Heart left ventricle (tissue), 16 donors: ENCODE data around the gene UBE2U. TPM values are rescaled to one million over a fixed set of nuclear protein-coding genes. Genes with fewer than 3 reads are reported as not detected.

ENCODE experiments used
- ATAC-seq, 4 donors: fragments of 200-7000 bp; cut with Tn5 transposase; one replicate each; pipeline ENCODE4 v1.9.1; 2020 to 2022; ENCODE audit warnings: moderate library complexity in 4 of 4, mild to moderate bottlenecking in 3 of 4, moderate number of reproducible peaks in 1 of 4
- DNase-seq, 5 donors: peaks; one replicate each; pipeline ENCODE4 v3.0.0-alpha.2; 2020
- H3K27ac ChIP-seq, 12 donors: fragments of 200-600 bp; sonication (generic) in 4 of 12; one replicate each; pipeline versions ENCODE4 v1.5.0 to v1.8.0; 2016 to 2022; ENCODE audit warnings: mild to moderate bottlenecking in 2 of 12
- H3K27me3 ChIP-seq, 9 donors: fragments of 200-600 bp; sonication (generic) in 2 of 9; one replicate each; pipeline versions ENCODE4 v1.5.1 to v1.8.0; 2016 to 2022; ENCODE audit warnings: mild to moderate bottlenecking in 3 of 9
- H3K36me3 ChIP-seq, 9 donors: fragments of 200-600 bp; sonication (generic) in 2 of 9; one replicate each; pipeline versions ENCODE4 v1.5.0 to v1.8.0; 2018 to 2022; ENCODE audit warnings: mild to moderate bottlenecking in 2 of 9
- H3K4me1 ChIP-seq, 12 donors: fragments of 200-600 bp; sonication (generic) in 4 of 12; one replicate each; pipeline versions ENCODE4 v1.5.0 to v1.8.0; 2016 to 2022; ENCODE audit warnings: mild to moderate bottlenecking in 3 of 12
- H3K4me3 ChIP-seq, 12 donors: fragments of 200-600 bp; sonication (generic) in 4 of 12; one replicate each; pipeline versions ENCODE4 v1.5.0 to v1.8.0; 2017 to 2022; ENCODE audit warnings: mild to moderate bottlenecking in 9 of 12, moderate library complexity in 4 of 12
- H3K9me3 ChIP-seq, 12 donors: fragments of 200-600 bp; sonication (generic) in 4 of 12; one replicate each; pipeline versions ENCODE4 v1.5.0 to v1.8.0; 2016 to 2022; ENCODE audit warnings: mild to moderate bottlenecking in 1 of 12
- CTCF ChIP-seq, 12 donors: fragments of 200-600 bp; sonication (generic) in 4 of 12; IDR thresholded peaks; one replicate each; pipeline versions ENCODE4 v1.5.0 to v1.8.0; 2018 to 2022; ENCODE audit warnings: antibody characterized with exemption in 12 of 12, mild to moderate bottlenecking in 5 of 12
- POLR2A ChIP-seq, 2 donors: fragments of 450-650 bp; IDR thresholded peaks; one replicate each; pipeline ENCODE4 v1.6.1; 2017; ENCODE audit warnings: antibody characterized with exemption in 2 of 2, mild to moderate bottlenecking in 2 of 2, moderate library complexity in 2 of 2
- WGBS, 4 donors: extraction: QIAGEN DNeasy Blood & Tissue Kit in 2 of 4; methylation state at CpG; one replicate each; pipeline versions ENCODE4 v1.1.5 to v1.1.7; 2013 to 2018; 5-methylcytosine and 5-hydroxymethylcytosine counted together
- intact Hi-C, 10 donors: fragments of 100-400 bp; cut with DNase I; formaldehyde crosslinking; loops; one replicate each; pipeline versions ENCODE4 v1.11.1 to v1.14.2; 2022
- polyA plus RNA-seq, 2 donors: library from polyadenylated mRNA; stranded (reverse); fragments of 200-250 nt; gene quantifications; one replicate each; pipeline ENCODE4 v1.2.3, GENCODE V29; 2013
- total RNA-seq, 9 donors: library from RNA; depleted of rRNA in 2 of 9; stranded (reverse); fragments of >200 nt in 2 of 9; fragmentation: NEBNext Ultra II Directional in 3 of 9; extraction: Animal tissue kit (Norgen Biotek cat#: 25700) in 3 of 9; gene quantifications; one replicate each; pipeline versions ENCODE4 v1.1.0 to v1.2.4, GENCODE V29; 2016 to 2023
- donor health status: ischemic (EF 13 %, LVEDD 7.1; RV severe dilation, severe dysfunction).
- donor health status: healthy with polysubstance abuse.
- donor health status: DM: no; HTN: yes; CAD: no.
- donor health status: DM: no; HTN: no; CAD: no.
- donor health status: ischemic (EF 25% LVEDD 6.9; RV normal size, moderate dysfunction).
- donor health status: ischemic (EF 25% LVEDD 5.7; RV mildly dilated, moderate dysfunction).
- donor health status: healthy.
- donor health status: DM: yes; HTN: yes; CAD: no.
- donor health status: ischemic (EF 35%, LVEDD 5.7; RV mildly dilated, moderate dysfunction).
- donor health status: nonischemic (EF 11% LVEDD 7.7; RV severe dilation, severe dysfunction).
- donor health status: DM: yes; HTN: yes; CAD: no.
- donor health status: PGD.
- donor health status: ischemic (EF 29% LVEDD 5.4; RV normal size, mild dysfunction).
- donor health status: nonischemic (EF 23%, LVEDD 6.1; RV moderate dilation, normal function).

UBE2U gene
- total and polyA plus RNA-seq, 11 donors = 0.19 to 2.7 (median 2.5) TPM; not detected in 8

- Histone ChIP-seq H3K9me3 (no peaks in the 10 kb centered on the region), H3K27ac (no peak overlapping the region), H3K36me3 (no peaks in the 10 kb centered on the region), H3K4me1 (peaks cover 0 to 13% (median 0%) of the 10 kb centered on the region in 12 donors), H3K4me3 (no peak overlapping the region), H3K27me3 (no peaks in the 10 kb centered on the region)
- DNase-seq (no peak), ATAC-seq (peak in 2 of 4 donors; percentile 49 to 52)
- TF ChIP-seq CTCF (IDR thresholded peaks at IDR 0.05) (peak in 2 of 12 donors; percentile 12 to 23), POLR2A (IDR thresholded peaks at IDR 0.05) (no peak)
- intact Hi-C loops = loop anchor here in 8 of 10 donors (5.0 to 10.0 kb wide), 6 partner anchors 463 to 665 kb away; partner anchors contain the start of gene ROR1 (in 3 of the 8)
These were observed 36.8 kb downstream of the UBE2U start for GRCh38 chr1:64240206-64240605.

GRCh38 chr1:64241069-64241468, 37.6 kb downstream of the UBE2U start:
- Histone ChIP-seq H3K27ac (no peak overlapping the region), H3K36me3 (no peaks in the 10 kb centered on the region), H3K4me1 (peaks cover 0 to 16% (median 2%) of the 10 kb centered on the region in 12 donors), H3K27me3 (no peaks in the 10 kb centered on the region), H3K4me3 (no peak overlapping the region), H3K9me3 (no peaks in the 10 kb centered on the region)
- DNase-seq (no peak), ATAC-seq (no peak)
- intact Hi-C loops = loop anchor here in 8 of 10 donors (5.0 to 10.0 kb wide), 6 partner anchors 464 to 666 kb away; partner anchors contain the start of gene ROR1 (in 3 of the 8)
- no peak for TF ChIP-seq POLR2A (IDR thresholded peaks at IDR 0.05)
- no peak for TF ChIP-seq CTCF (IDR thresholded peaks at IDR 0.05)

GRCh38 chr1:64242895-64243756, 39.7 kb downstream of the UBE2U start:
- Histone ChIP-seq H3K4me1 (peaks cover 0 to 16% (median 3%) of the 10 kb centered on the region in 12 donors), H3K9me3 (no peaks in the 10 kb centered on the region), H3K27me3 (no peaks in the 10 kb centered on the region), H3K27ac (no peak overlapping the region), H3K4me3 (no peak overlapping the region), H3K36me3 (no peaks in the 10 kb centered on the region)
- intact Hi-C loops = loop anchor here in 9 of 10 donors (2.0 to 10.0 kb wide), 9 partner anchors 466 to 668 kb away; partner anchors contain the start of gene ROR1 (in 3 of the 9)
- TF ChIP-seq POLR2A (IDR thresholded peaks at IDR 0.05) = no peak
- peak; percentile 13 to 58 (median 42) for TF ChIP-seq CTCF (IDR thresholded peaks at IDR 0.05)
- ATAC-seq (peak in 1 of 4 donors; percentile 49), DNase-seq (no peak)
- 39 to 48% (median 43%) methylated on average over 6 of the region's 6 CpGs for WGBS, 4 donors

- DNase-seq = no peak
- Histone ChIP-seq H3K36me3 (no peaks in the 10 kb centered on the region), H3K9me3 (no peaks in the 10 kb centered on the region), H3K27me3 (no peaks in the 10 kb centered on the region), H3K4me3 (no peak overlapping the region), H3K4me1 (peaks cover 0 to 16% (median 3%) of the 10 kb centered on the region in 12 donors), H3K27ac (no peak overlapping the region)
- WGBS, 4 donors = 33 to 49% (median 47%) methylated on average over 4 of the region's 4 CpGs
- TF ChIP-seq CTCF (IDR thresholded peaks at IDR 0.05) (no peak), POLR2A (IDR thresholded peaks at IDR 0.05) (no peak)
- intact Hi-C loops = loop anchor here in 9 of 10 donors (2.0 to 10.0 kb wide), 9 partner anchors 466 to 669 kb away; partner anchors contain the start of gene ROR1 (in 3 of the 9)
- ATAC-seq = peak in 3 of 4 donors; percentile 23 to 34 (median 32)
These were observed 40.3 kb downstream of the UBE2U start for GRCh38 chr1:64243757-64244080.
